Mucosa of stomach (tissue), 1 donor: ENCODE measurements around the gene NACC1.

Experiments
- H3K27me3 ChIP-seq: one replicate; pipeline ENCODE4 v1.7.0; 2013; ENCODE audit warnings: mild to moderate bottlenecking, low read length; ENCODE audit not compliant: control insufficient read depth, insufficient read depth
- H3K36me3 ChIP-seq: one replicate; pipeline ENCODE4 v1.7.0; 2013; ENCODE audit warnings: low read length; ENCODE audit not compliant: control insufficient read depth, insufficient read depth
- H3K4me1 ChIP-seq: one replicate; pipeline ENCODE4 v1.7.0; 2013; ENCODE audit warnings: mild to moderate bottlenecking, low read length; ENCODE audit not compliant: control insufficient read depth, insufficient read depth
- H3K4me3 ChIP-seq: one replicate; pipeline ENCODE4 v1.7.0; 2013; ENCODE audit warnings: low read length
- H3K9ac ChIP-seq: one replicate; pipeline ENCODE4 v1.7.0; 2013; ENCODE audit warnings: mild to moderate bottlenecking, low read length, moderate library complexity
- H3K9me3 ChIP-seq: one replicate; pipeline ENCODE4 v1.7.0; 2013; ENCODE audit warnings: mild to moderate bottlenecking, low read length, moderate library complexity; ENCODE audit not compliant: control insufficient read depth
- donor health status: Pancreatic carcinoma.

Gene NACC1

DNA sequence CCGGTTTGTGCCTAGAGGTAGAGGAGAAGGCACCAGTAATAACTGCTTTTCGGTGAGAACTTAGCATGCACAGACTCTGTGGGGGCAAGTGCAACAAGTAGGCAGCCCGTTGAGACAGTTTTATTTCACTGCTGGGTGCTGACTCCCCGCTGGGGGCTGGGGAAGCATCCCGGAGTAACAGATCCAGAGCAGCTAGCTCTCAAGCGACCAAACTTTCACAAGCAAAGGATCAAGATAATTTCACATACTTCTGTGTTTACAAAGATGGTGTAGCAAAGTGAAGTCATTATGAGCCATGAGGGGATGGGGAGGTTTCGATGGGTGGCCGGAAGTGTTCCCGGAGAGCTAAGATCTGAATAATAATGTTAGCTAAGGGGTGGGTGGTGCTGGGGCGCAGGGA is 2.8 kb downstream of the NACC1 start:
- no peak overlapping the region for H3K4me3 ChIP-seq
- H3K9ac ChIP-seq: no peak overlapping the region
- H3K4me1 ChIP-seq: peaks cover 22% of the 10 kb centered on the region
- H3K9me3 ChIP-seq: no peaks in the 10 kb centered on the region
- no peaks in the 10 kb centered on the region for H3K36me3 ChIP-seq
- H3K27me3 ChIP-seq: no peaks in the 10 kb centered on the region

DNA sequence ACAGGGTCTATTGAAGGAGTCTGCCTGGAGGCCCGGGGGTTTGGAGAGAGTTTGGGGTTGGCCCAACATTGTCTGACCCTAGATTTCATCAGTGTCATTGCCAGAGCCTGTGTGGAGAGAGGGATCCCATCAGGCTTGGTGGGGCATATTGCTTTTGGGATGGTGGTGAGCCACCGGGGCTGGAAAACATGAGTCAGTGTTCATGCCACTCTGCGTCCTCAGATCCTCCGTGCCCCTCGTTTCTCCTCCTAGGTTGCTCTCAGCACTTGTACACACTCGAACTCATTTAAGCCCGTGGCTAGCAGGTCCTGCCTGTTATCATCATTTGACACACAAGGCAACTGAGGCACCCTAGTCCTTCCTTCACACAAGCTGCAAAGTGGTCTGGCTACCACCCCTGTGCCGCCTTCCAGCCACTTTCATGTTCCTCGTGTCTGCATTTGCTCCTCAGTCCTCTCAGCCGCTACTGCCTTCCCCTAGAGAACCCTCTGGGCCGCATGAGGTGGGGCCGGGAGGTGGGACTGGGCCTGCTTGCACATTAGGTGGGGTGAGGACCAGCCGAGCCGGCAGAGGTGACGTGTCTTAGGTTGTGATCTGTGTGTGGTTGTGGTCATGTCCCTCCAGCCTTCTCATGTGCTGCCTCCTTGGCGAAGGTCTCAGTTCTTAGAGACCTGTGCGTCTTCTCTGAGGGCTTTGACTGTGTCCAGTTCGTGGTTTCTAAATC is 3.6 kb downstream of the NACC1 start:
- no peak overlapping the region for H3K4me3 ChIP-seq
- H3K4me1 ChIP-seq: peaks cover 15% of the 10 kb centered on the region
- H3K9ac ChIP-seq: no peak overlapping the region
- no peaks in the 10 kb centered on the region for H3K27me3 ChIP-seq
- no peaks in the 10 kb centered on the region for H3K36me3 ChIP-seq
- no peaks in the 10 kb centered on the region for H3K9me3 ChIP-seq

DNA sequence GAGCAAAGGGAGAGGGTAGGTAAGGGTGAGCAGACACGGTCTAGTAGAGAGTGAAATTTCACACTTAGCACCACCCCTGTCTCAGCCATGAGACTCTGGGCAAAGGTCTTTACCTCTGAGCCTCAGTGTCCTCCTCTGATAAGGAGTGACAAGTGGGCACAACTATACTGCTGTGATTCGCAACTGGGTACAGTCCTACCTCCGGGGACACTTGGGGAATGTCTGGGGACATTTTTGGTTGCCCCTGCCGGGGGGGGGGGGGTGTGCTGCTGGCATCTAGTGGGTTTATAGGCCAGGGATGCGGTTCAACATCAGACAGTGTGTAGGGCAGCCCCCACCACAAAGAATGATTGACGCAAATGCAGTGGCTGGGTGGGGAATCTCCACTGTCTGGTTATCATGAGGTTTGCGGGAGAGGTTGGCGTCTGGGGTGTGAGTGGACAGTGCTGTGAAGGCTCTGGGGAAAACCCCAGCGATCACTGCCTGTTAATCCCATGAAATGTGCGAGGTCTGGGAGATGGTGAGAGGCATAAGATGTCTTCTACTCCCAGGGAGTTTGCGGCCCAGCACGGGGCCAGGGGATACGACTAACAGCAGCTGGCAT is 4.3 kb downstream of the NACC1 start:
- H3K4me1 ChIP-seq: peaks cover 15% of the 10 kb centered on the region
- no peak overlapping the region for H3K9ac ChIP-seq

DNA sequence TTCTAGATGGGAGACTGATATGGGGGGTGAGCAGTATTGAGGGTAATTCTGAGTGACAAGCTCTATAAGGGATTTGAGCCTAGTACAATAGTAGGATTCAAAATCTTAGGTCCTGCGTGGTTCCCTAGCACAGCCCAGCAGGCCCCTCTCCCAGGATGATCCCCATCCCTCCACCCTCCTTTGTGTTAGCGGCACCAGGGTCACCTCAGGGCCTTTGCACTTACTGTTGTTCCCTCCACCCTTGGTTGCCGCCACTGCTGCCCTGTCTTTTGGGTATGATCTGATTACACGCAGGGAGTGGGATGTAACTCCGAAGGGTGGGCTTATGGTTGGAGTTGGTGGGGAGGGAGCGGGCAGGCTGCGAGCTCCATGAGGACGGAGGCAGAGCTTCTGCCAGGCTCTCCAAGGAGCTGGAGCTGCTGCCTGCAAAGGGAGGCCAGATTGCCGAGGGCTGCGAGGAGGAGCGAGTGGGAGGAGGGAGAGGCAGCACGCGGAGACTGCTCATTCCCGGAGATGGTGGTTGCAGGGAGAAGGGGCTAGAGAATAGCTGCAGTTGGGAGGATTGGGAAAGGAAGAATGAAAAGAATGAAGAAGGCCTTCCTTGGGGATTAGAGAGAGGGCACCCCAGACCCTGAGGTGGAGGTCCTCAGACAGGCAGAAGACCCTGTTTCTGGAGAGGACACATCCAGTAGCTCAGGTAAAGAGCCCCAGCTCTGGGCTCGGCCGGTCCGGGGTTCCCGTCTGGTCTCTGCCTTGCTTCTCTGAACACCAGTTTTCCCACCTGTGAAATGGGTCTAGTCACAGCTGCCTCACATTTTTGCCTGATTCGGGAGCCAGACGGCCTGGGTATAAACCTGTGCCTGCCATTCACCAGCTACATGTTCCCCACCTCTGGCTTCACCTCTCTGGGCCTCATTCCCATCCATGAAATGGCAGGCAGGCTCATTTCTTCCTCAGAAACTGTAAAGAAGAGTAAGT is 5.2 kb downstream of the NACC1 start:
- H3K4me3 ChIP-seq: no peak overlapping the region
- peaks cover 17% of the 10 kb centered on the region for H3K4me1 ChIP-seq
- no peaks in the 10 kb centered on the region for H3K36me3 ChIP-seq
- H3K27me3 ChIP-seq: no peaks in the 10 kb centered on the region
- H3K9ac ChIP-seq: no peak overlapping the region
- H3K9me3 ChIP-seq: no peaks in the 10 kb centered on the region

More for the DNA sequence above, 4.3 kb downstream of the NACC1 start:
- Histone ChIP-seq H3K27me3 (no peaks in the 10 kb centered on the region), H3K4me3 (no peak overlapping the region), H3K9me3 (no peaks in the 10 kb centered on the region), H3K36me3 (no peaks in the 10 kb centered on the region)

DNA sequence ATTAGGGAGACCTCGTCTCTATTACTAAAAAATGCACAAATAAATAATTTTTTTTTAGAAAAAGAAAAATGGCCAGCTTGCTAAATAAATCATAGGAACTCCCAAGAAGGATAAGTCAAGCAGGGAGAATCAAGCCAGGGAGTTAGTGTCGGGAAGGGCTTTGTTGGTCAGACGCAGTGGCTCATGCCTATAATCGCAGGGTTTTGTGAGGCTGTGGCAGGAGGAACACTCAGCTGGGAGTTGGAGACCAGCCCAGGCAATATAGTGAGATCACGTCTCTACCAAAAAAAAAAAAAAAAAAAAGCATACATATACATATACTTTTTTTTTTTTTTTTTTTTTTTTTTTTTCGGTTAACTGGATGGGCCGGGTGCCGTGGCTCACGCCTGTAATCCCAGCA is 9.0 kb downstream of the NACC1 start:
- Histone ChIP-seq H3K27me3 (no peaks in the 10 kb centered on the region), H3K4me3 (no peak overlapping the region), H3K4me1 (peaks cover 7% of the 10 kb centered on the region), H3K9ac (no peak overlapping the region), H3K9me3 (no peaks in the 10 kb centered on the region), H3K36me3 (no peaks in the 10 kb centered on the region)

DNA sequence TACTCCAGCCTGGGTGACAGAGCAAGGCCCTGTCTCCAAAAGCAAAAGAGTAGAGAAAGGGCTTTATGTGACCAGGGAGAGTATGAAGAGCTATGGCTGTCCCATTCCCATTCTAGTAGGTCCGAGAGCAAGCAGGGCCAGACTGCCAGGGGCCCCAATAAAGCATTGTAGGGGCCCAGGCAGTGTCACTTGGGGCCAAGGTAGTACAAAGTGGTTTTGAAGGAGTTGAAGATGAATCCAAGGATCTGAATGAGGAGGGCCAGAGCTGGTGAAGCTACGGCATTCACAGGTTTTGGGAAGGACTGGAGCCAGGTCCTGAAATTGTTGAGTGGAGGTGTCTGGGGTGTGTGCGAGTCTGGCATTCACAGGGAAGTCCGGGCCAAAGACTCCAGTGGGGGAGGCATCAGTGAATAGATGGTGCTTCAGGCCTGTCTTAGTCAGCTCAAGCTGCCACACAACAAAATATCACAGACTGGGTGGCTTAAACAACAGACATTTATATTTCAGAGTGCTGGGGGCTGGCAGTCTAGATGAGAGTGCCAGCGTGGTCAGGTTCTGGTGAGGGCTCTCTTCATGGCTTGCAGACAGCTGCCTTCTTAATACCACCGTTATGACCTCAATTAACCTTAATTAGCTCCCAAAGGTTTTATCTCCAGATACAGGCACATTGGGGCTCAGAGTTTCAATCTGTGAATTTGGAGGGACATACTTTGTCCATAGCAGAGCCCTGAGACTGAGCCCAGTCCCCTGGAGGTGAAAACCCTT is 9.9 kb downstream of the NACC1 start:
- Histone ChIP-seq H3K36me3 (no peaks in the 10 kb centered on the region), H3K9me3 (no peaks in the 10 kb centered on the region), H3K9ac (no peak overlapping the region), H3K4me3 (no peak overlapping the region), H3K4me1 (peaks cover 7% of the 10 kb centered on the region), H3K27me3 (no peaks in the 10 kb centered on the region)

DNA sequence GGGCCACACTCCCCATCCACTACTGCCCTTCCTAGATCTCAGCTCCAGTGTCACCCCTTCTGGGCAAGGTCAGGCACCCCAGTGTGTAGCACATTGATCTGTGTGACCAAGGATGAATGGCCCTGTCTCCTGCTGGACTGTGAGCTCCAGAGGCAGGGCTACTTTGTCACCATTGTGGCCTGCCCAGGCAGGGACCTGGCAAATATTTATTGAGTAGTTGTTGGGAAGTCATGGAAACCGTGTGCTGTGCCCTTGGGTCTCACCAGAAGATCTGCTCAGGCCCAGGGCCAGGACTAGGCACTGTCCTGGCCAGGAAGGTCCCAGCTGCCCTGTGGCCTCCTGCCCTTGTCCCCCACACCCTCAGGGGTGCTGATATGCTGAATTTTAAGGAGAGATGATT is 10.5 kb downstream of the NACC1 start:
- no peak overlapping the region for H3K9ac ChIP-seq
- H3K4me1 ChIP-seq: peaks cover 7% of the 10 kb centered on the region
- H3K27me3 ChIP-seq: no peaks in the 10 kb centered on the region
- no peak overlapping the region for H3K4me3 ChIP-seq
- H3K36me3 ChIP-seq: no peaks in the 10 kb centered on the region
- no peaks in the 10 kb centered on the region for H3K9me3 ChIP-seq

DNA sequence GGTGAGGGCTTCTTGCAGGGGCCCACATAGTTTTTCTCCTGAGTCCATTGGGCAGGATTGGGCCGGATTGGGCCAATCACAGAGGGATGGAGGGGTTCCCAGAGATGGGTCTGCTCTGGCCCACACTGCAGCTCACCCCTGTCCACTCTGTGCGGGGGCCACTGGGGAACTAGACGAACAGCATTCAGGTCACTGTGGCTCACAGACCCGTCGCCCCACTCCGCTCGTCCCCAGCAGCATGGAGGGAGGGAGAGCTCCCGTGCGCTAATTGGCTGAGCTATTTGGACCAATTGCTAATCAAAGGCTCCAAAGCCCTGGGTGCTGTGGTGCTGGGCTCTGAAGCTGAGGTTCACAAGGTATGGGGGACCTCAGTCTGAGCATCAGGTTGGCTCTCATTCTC is 11.3 kb downstream of the NACC1 start:
- peaks cover 7% of the 10 kb centered on the region for H3K4me1 ChIP-seq
- H3K36me3 ChIP-seq: no peaks in the 10 kb centered on the region
- H3K4me3 ChIP-seq: no peak overlapping the region
- H3K9me3 ChIP-seq: no peaks in the 10 kb centered on the region
- no peak overlapping the region for H3K9ac ChIP-seq
- no peaks in the 10 kb centered on the region for H3K27me3 ChIP-seq

DNA sequence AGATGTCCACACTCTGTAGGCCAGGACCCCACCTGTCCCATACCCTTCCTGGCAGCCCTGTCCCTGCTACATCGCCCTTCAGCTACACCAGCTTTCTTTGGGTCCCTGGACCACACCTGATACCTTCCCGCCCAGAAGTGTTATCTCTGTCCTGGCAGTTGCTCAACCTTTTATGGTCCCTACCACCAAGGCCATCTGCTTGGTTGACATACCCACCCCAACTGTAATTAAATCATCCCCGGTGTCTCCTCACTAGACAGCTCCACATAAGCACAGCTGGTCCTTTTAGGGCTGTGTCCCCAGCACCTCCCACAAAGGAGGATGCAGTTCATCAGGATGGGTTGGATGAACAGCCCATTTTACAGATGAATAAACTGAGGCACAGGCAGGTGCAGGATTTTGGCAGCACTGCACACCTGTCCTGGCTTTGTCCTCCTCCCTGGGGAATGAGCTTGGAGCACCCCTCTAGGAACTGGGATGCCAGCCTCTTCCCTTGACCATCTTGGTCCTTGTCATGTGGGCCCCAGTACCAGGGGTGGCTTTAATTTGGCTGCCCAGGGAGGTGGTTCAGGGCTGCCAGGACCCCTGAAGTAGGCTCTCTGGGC is 12.9 kb downstream of the NACC1 start:
- Histone ChIP-seq H3K9ac (no peak overlapping the region), H3K36me3 (no peaks in the 10 kb centered on the region), H3K4me1 (peaks cover 7% of the 10 kb centered on the region), H3K9me3 (no peaks in the 10 kb centered on the region), H3K27me3 (no peaks in the 10 kb centered on the region), H3K4me3 (no peak overlapping the region)

DNA sequence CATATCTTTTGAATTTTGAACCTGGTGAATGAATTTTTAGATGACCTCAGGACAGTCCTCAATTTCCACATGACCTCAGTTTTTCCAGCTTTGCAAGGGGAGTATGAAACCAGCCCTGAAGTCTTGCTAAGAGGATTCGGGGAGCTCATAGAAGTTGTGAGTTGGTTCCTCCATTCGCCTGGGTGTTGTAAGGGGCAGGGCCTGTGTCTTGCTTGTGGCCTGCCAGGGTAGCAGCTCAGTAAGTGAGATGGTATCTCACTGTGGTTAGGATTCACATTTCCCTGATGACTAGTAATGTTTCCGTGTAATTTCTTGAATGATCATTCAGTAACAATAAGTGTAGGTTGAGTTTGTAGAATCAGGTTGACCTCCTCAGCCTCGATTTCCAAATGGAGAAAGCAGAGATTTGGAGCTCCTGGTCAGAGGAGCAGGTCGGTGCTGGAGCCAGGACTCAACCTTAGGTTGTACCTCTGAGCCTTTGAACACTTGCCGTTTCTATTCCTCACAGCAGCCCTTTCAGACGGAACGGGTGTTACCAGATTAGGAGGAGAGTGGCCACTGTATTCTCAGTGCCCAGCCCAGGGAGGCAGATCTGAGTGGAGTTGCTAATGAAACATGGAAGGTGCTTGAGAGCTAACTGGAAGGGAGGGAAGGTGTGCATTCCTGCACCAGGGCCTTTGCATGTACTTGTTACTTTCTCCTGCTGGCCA is 14.6 kb downstream of the NACC1 start:
- no peak overlapping the region for H3K4me3 ChIP-seq
- no peaks in the 10 kb centered on the region for H3K9me3 ChIP-seq
- H3K36me3 ChIP-seq: no peaks in the 10 kb centered on the region
- H3K27me3 ChIP-seq: no peaks in the 10 kb centered on the region
- H3K9ac ChIP-seq: no peak overlapping the region
- H3K4me1 ChIP-seq: peaks cover 7% of the 10 kb centered on the region
